IPS-NIHi7 (cell line): ENCODE measurements around the gene RANBP17.

Source experiments
- DNase-seq: peaks from one replicate; pipeline ENCODE4 v3.0.0; 2012; ENCODE audit warnings: mixed read lengths; ENCODE audit errors: extremely low spot score

RANBP17 gene

GRCh38 chr5:171249460-171249859 lies 387.6 kb downstream of the RANBP17 start:
- no peak for DNase-seq

DNA sequence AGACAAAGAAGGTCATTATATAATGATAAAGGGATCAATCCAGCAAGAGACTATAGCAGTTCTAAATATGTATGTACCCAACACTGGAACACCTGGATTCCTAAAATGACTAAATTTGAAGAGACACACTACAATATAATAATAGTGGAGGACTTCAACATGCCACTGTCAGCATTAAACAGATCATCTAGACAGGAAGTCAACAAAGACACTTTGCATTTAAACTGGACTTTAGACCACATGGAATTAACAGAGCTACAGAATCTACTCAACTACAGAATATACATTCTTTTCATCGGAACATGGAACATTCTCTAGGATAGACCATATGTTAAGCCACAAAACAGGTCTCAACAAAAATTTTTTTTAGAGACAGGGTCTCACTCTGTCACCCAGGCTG lies 388.9 kb downstream of the RANBP17 start:
- DNase-seq, result no peak

DNA sequence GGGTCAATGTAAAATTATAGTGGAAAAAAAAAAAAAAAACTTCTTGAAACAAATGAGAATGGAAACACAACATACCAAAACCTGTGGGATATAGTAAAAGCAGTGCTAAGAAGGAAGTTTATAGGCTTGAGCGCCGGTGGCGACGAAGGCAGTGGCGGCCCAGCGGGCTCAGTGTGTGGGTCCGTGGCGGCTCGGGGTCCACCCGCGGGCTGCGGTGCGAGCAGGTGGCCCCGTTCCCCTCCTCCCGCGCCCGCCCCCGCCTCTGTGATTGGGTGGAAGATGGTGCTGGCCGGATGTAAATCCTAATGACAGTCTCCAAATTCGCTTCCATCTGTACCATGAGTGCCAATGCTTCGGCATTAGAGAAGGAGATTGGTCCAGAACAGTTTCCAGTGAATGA lies 389.7 kb downstream of the RANBP17 start:
- DNase-seq, result no peak

- DNase-seq, result no peak
Observed at GRCh38 chr5:171252674-171253073, 390.9 kb downstream of the RANBP17 start.

GRCh38 chr5:171258737-171259415 lies 397.1 kb downstream of the RANBP17 start:
- DNase-seq, result no peak

GRCh38 chr5:171261361-171261760 lies 399.5 kb downstream of the RANBP17 start:
- no peak for DNase-seq

GRCh38 chr5:171261904-171262303 lies 400.1 kb downstream of the RANBP17 start:
- no peak for DNase-seq

GRCh38 chr5:171263181-171263580 lies 401.4 kb downstream of the RANBP17 start:
- DNase-seq, result no peak

DNA sequence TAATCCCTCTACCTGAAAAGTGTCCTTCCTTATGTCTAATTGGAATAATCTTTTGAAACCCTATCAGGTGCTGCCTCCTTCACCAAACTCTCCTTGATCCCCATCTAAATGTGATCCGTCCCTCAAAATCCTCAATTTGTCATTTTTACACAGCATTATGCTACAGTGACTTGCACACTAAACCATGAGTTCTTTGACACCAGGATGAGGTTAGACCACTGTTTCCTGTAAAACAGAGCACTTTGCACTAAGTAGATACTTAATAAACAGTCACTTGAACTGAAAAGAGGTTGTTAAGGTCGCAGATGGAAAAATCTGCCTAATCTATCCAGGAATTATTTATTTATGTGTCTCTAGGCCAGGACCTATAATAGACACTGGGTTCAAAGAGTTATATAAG lies 403.0 kb downstream of the RANBP17 start:
- DNase-seq, result no peak

- no peak for DNase-seq
Observed at GRCh38 chr5:171268700-171269620, 407.1 kb downstream of the RANBP17 start.

GRCh38 chr5:171269717-171270116 lies 407.9 kb downstream of the RANBP17 start:
- no peak for DNase-seq

GRCh38 chr5:171270136-171270535 lies 408.3 kb downstream of the RANBP17 start:
- DNase-seq, result no peak

- DNase-seq, result no peak
Observed at GRCh38 chr5:171271798-171272197, 410.0 kb downstream of the RANBP17 start.

GRCh38 chr5:171272996-171273970 lies 411.5 kb downstream of the RANBP17 start:
- peak; percentile 77 for DNase-seq

DNA sequence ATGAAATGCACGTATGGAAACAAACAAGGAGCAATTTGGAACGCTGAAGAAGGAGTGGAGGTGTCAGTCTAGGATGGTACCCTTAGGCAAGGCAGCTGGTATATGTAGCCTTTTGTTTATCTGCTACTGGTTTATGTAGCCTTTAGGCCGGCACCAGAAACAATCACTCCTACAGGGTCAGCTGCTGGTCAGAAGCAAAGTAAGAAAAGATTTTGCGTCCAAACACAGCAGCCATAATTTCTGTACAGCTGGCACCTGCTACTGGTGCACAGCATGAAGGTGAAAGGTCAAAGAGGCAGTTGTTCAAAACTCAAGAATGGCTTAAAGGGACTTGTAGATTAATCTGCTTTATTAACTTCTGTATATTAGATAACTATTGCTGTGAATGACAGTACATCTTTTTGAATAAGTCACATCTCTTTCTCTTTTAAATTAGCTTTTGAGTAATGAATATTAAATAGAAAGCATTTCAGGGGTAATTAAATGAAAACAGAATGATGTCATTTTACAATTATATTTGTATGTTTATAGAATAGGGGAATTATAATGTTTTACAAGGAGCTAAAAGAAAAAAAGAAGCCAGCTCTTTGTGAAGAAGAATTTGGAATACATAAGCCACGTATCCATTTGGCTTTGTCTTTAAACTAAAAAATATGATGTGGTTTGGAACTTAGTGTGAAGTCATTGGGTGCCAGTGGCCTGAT lies 414.2 kb downstream of the RANBP17 start:
- DNase-seq, result no peak

- DNase-seq, result no peak
Observed at GRCh38 chr5:171283753-171284152, 421.9 kb downstream of the RANBP17 start.

- no peak for DNase-seq
Observed at GRCh38 chr5:171285465-171285864, 423.6 kb downstream of the RANBP17 start.

DNA sequence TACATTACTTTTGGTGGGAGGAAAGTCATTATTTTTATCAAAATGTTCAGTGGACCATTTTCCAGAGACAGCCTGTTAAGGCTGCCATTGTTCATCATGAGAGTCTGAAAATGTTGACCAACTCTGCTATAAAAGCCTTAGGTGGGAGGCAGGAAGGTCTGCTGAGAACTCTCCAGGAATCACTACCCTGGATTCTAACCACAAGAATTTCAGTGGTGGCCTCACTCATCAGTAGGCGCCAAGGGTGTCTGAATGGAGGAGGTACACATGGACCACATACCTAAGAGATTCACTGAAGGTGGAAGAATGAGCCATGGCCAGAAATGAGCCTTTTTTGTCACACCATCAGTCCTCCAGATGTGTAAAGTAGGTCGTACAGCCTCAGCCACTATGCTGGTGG lies 426.2 kb downstream of the RANBP17 start:
- no peak for DNase-seq

DNA sequence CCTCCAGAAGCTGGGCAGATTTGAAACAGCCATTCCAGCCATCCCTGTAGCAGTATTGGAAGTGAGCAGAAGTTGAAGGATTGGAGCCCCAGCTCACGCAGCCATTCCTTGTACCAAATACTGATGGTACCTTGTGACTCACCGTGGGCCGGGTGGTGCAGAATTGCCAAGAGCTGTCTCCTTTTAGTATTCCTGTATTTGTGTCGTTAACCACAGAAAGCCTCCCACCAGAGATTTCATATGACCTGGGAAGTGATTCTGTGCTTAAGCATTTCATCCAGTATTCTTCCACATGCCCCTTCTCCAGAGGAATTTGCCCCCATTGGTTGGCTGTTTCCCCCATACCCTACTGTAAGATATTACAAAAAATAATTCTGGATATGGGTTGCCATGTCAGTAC lies 429.6 kb downstream of the RANBP17 start:
- no peak for DNase-seq

DNA sequence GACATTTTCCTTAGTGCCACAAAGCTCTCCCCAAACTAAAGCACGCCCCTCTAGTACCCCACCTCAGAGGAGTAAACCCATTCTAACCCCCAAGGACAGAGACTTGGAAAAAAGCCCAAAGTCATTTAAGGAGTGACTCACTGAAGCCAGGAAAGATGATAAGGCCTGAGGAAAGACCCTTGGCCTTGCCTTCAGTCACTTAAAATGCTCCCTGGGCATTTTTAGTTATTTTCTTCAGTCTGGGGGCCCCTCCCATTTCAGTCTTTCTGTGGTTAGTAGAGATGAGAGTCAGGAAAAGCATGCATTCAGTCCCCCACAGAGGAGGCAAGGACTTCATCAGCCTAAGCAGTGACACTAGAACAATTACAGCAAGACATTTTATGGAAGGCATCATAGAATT lies 433.5 kb downstream of the RANBP17 start:
- DNase-seq, result no peak

- DNase-seq, result no peak
Observed at GRCh38 chr5:171295801-171296200, 434.0 kb downstream of the RANBP17 start.
